Measurements from ENCODE around the gene ZFYVE28.

ZFYVE28 gene

GRCh38 chr4:2270341-2271165 is 147.9 kb downstream of the ZFYVE28 start:
- DNase-seq (ENCODE audit: low spot score) = no peak

GRCh38 chr4:2269618-2270163 is 148.8 kb downstream of the ZFYVE28 start:
- no peak for DNase-seq (ENCODE audit: low spot score)

GRCh38 chr4:2269206-2269531 is 149.3 kb downstream of the ZFYVE28 start:
- no peak for DNase-seq (ENCODE audit: low spot score)

- no peak for DNase-seq (ENCODE audit: low spot score)
These were observed 149.9 kb downstream of the ZFYVE28 start for GRCh38 chr4:2268357-2269205.

- no peak for DNase-seq (ENCODE audit: low spot score)
These were observed 150.6 kb downstream of the ZFYVE28 start for GRCh38 chr4:2267841-2268240.

- peak; percentile 49 for DNase-seq (ENCODE audit: low spot score)
These were observed 151.1 kb downstream of the ZFYVE28 start for GRCh38 chr4:2267320-2267811.

GRCh38 chr4:2266821-2267220 is 151.6 kb downstream of the ZFYVE28 start:
- DNase-seq (ENCODE audit: low spot score) = no peak

- no peak for DNase-seq (ENCODE audit: low spot score)
These were observed 152.3 kb downstream of the ZFYVE28 start for GRCh38 chr4:2266181-2266580.

GRCh38 chr4:2265113-2266110 is 153.0 kb downstream of the ZFYVE28 start:
- DNase-seq (ENCODE audit: low spot score) = no peak

GRCh38 chr4:2264481-2265041 is 153.9 kb downstream of the ZFYVE28 start:
- DNase-seq (ENCODE audit: low spot score) = no peak

- DNase-seq (ENCODE audit: low spot score) = no peak
These were observed 154.5 kb downstream of the ZFYVE28 start for GRCh38 chr4:2263926-2264321.

GRCh38 chr4:2262944-2263250 is 155.5 kb downstream of the ZFYVE28 start:
- no peak for DNase-seq (ENCODE audit: low spot score)

GRCh38 chr4:2262145-2262943 is 156.1 kb downstream of the ZFYVE28 start:
- DNase-seq (ENCODE audit: low spot score) = peak; percentile 99

GRCh38 chr4:2261853-2262144 is 156.6 kb downstream of the ZFYVE28 start, which contains the start of gene MXD4:
Gene MXD4, minus strand, starts transcription at chr4:2262109. Its CDS starts 129 bp downstream, at chr4:2261980.
- DNase-seq (ENCODE audit: low spot score) = no peak

- peak; percentile 74 for DNase-seq (ENCODE audit: low spot score)
These were observed 157.2 kb downstream of the ZFYVE28 start for GRCh38 chr4:2261110-2261852.

- no peak for DNase-seq (ENCODE audit: low spot score)
These were observed 157.9 kb downstream of the ZFYVE28 start for GRCh38 chr4:2260344-2261109.

- DNase-seq (ENCODE audit: low spot score) = no peak
These were observed 158.7 kb downstream of the ZFYVE28 start for GRCh38 chr4:2259541-2260343.

- no peak for DNase-seq (ENCODE audit: low spot score)
These were observed 159.4 kb downstream of the ZFYVE28 start for GRCh38 chr4:2259036-2259540.

Measured in hematopoietic multipotent progenitor cell treated with erythropoietin and hydrocortisone succinate and interleukin-3 and kit ligand, for 15 days (in vitro differentiated cells).